Activated CD8-positive, alpha-beta memory T cell treated with anti-CD3 and anti-CD28 coated beads, Interleukin-2, amount 50 U/mL, for 24 hours (primary cell): ENCODE data around the gene PITRM1.

Experiments
- DNase-seq: peaks from one replicate; pipeline ENCODE4 v3.0.0-alpha.2; 2020; ENCODE audit errors: extremely low read depth

PITRM1 gene

DNA sequence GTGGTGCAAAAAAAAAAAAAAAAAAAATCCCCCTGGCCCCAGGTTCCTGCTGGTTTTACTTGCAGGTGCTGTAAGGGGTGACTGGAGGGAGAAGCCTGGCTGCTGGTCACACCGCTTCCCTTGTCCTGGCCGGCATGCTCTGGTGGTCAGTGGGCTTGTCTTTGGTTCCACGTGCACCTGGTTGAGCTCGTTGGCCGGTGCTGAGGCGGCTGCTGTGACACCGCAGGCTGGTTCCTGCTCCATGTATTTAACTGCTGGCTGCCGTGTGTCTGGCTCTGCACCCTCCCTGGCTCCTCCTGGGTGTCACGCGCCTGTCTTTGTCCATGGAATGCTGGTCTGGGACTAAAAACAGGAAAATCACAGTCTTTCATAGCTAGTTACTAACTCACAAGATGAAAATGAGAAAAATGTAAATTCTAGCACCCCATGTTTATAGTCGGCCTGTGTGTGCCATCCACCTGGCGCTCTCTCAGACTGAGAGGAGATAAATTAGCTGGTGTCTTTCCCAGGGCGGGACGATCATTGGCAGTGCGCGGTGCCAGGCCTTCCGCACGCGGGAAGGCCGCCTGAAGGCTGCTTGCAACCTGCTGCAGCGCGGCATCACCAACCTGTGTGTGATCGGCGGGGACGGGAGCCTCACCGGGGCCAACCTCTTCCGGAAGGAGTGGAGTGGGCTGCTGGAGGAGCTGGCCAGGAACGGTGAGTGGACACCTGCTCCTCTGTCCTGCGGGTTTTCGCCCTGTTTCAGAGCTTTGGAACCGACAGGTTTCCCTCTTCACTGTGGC lies 71.5 kb downstream of the PITRM1 start:
- DNase-seq = no peak

DNA sequence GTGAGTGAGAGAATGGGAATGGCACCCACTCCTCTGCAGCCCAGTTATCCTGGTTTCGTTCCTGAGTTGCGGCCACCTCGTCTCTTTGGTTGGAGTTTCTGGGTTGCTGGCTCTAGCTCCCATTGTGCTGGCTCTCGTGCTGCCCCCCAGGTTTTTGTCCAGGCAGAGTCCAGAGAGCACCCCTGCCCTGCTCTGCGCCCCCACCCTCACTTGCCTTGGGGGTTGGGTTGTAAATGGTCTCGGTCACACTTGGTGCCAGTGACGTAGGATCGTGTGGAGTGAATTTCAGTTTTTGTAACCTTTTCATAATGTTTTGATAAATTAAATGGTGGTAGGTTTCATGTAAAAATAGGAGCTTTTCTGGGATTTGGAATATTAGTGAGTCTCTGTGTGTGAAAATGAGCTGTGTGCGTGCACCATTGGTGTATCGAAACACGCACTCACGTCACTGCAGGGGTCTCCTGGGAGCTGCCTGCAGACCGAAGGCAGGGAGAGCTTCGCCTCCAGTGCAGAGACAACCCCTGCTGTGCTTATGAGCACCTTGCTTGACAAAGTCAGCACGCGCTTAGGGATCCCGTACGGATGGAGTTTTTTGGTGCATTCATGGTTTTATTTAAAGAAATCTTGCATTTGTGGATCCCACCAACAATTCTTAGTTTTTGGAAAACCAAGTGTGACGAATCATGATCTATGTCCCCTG lies 72.3 kb downstream of the PITRM1 start:
- DNase-seq = no peak

DNA sequence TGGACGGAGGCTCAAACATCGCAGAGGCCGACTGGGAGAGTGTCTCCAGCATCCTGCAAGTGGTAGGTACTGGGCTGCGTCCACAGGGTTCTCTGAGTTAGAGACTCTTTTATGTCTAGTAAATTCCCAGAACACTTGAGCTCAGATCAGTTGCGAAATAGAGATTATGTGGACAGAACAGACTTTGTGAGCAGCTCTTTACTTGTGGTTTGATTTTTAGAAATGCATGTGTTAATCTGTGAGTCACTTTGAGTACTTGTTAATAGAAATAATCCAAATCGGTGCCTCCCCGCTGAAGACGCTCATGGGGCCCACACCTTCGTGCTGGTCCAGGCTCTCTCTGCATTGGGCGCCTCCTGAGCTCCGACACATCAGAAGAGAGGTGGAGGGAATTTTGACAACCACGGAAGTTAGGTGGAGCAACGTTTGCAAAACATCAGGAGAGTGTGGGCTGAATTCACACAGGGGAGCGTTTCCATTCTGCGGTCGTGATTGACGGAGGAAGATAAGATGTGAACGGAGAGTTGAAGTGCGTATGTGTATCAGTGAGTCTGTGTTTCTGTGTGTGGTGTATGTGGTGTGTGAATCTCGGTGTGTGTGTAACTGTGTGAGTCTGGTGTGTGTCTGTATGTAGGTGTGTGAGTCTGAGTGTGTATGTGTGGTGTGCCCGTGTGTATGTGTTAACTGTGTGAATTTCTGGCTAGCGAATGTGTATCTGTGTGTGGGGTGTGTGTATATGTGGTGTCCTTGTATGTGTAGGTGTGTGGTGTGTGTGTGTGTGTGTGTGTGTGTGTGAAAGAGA lies 73.1 kb downstream of the PITRM1 start:
- no peak for DNase-seq

DNA sequence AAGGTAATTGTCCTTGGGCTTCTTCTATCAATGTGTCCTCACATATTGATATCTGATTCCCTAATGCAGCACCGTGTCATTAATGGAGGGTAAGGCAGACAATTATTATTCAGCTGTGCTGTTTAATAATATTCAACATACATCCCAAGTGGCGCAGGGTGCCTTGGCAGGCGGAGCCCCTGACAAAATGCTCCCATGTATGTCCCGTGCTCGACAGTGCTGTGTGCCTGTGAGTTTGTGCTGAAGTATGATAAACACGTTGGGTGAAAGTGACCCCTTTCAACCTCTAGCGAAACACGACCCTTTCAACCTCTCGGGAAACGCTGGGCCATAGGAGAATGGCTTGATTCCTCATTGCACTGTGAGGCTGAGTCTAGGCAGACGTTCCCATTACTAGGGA lies 73.9 kb downstream of the PITRM1 start:
- no peak for DNase-seq

DNA sequence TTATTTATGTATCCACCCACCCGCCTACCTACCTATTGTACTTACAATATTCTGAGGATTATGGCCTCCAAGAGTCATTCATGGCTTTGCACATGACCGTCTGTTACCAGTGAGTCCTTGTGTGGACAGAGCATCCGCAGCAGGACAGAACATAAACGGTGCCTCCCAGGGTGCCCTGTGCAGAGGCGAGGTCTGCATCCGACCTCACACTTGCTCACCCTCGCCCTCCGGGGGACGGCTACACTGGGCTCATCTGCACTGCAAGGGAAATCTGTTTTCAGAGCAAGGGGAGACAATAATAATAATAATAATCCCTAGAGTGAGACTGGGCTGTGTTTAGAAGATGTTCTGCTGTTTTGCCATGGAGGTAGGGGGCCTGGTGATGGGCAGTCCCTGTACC lies 75.4 kb downstream of the PITRM1 start:
- no peak for DNase-seq

DNA sequence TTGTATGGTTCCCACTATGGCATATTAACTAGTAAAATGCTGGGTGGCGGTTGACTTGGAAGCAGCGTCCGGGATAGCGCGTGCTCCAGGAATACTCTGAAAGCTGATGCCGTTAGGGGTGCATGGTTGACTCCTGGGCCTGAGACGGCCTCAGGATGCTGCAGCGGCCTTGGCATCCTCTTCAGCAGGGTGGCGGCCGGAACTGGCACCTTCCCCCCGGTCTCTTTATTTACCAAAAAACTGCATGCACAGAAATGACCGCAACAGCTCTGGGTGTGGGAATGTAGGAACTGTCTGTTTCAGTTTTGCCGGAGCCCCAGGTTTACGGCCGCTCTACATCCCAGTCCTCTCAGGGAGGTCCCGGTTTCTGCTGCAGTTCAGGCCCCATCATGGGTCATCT lies 76.4 kb downstream of the PITRM1 start:
- no peak for DNase-seq

DNA sequence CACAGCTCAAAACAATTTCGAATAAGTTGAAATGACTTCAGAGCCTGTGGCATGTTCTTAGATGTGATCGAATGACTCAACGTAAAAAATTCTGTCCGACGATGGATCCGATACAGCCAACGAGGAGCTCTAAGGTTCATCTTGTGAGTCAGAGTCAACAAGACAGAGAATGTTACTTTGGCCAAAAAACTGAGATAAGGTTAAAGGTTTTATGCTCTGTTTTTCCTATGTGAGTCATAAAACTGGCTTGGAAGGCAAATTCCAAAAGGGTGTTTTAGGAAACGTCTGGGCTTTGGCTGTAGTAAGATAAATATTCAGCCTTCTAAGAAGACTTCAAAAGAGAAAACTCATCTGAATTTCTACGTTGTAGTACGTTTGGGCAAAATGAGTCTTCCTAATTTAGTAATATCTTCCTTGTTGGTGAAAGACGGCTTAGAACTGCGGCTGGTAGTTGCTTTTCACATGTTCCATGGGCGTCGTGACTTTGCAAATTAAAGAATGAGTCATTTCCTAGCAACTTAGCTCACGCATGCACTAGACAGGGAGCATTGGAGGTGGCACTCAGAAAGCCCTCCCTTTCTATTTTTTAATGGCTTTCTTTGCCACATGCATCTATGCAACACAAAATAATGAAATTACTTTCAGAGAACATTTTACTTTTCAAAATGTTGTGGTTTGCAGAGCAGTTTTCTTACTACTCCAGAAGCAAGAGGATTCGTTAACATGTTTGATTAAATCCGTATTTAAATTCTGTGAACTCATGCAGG lies 77.0 kb downstream of the PITRM1 start:
- no peak for DNase-seq

GRCh38 chr10:3094609-3095036 lies 78.0 kb downstream of the PITRM1 start:
- no peak for DNase-seq

DNA sequence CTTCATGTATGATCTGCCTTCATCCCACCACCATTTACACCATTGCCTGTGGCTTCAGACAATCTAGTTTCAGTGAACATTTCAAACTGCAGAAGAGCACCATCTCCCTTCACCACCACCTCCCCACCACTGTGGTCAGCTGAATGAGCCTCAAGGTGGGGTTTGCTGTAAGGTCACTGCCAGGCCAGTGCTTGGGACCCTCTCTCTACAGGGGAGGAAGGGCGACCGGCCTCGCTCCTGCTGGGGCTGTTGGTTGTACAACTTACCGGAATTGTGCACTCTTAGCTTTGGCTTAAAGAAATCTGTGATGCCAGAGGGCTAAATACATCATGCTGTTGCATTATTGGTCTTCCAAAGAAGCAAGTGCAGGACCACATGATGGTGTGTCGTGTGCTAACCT lies 78.6 kb downstream of the PITRM1 start:
- no peak for DNase-seq

DNA sequence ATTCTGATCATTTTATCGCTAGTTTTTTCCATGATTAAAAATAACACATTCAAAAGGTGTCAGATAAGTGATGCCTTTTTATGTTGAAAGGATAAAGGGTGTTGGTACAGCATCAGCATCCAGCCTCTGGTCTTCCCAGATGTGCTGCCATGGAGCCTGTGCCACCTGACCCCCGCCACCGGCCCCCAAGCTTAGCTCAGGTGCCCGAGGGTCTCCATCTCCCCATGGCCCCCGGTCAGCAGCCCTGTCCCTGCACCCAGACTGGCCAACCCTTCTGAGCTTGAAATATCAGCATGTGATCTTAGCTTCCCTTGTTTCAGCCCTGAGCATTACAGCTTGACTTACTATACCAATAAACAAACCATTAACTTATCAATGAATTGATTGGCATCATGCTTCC lies 80.7 kb downstream of the PITRM1 start:
- DNase-seq = no peak

DNA sequence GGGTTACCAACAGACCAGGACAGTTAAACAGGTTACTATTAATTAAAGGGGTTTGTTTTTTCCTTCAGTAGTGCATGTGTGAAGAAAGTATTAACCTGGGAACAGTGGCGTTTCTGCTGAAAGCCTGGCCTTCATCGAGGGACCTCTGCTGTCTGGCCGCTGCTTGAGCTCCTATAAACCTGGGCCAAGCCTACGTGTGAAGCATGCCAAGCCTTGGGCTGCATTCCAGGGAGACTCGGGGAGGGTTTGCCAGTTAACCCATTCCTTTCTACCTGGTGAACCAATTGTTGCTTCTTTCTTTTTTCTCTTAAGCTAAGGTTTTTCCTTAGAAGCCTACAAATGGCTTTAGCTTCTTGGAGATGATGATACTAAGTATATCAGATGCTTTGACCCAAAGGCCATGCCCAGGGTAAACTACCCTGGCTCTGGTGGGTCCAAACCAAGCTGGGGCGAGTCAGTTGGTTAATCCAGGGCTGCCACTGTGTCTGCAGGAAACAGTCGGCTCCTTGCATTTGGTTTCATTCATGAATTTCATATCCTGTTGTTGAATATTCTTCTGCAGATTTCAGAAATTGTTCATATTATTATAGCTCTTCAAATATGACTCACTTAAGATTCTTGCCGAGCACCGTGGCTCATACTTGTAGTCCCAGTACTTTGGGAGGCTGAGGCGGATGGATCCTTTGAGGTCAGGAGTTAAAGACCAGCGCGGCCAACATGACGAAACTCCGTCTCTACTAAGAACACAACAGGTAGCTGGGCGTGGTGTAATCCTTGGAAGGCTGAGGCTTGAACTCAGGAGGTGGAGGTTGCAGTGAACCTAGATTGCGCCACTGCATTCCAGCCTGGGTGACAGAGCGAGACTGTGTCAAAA lies 81.4 kb downstream of the PITRM1 start:
- no peak for DNase-seq

DNA sequence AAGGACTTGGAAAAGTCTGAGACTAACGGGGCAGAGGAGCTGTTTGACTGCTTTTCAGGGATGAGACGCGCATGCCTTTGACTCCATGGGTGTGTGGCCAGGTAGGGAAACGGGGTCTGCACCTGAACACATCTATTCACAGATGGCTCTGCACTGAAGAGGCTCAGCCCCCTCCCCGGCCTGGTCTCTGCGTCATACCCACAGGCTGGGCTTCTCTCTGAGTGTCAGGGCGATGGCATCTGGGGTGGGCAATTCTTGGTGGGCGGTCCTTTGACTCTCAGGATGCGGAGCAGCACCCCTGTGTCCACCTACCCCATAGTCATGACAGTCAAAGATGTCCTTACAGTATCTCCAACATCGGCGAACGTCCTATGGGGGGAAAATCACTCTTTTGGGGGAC lies 82.2 kb downstream of the PITRM1 start:
- DNase-seq = no peak
